Measurements from ENCODE around the gene KLF1.

DNA sequence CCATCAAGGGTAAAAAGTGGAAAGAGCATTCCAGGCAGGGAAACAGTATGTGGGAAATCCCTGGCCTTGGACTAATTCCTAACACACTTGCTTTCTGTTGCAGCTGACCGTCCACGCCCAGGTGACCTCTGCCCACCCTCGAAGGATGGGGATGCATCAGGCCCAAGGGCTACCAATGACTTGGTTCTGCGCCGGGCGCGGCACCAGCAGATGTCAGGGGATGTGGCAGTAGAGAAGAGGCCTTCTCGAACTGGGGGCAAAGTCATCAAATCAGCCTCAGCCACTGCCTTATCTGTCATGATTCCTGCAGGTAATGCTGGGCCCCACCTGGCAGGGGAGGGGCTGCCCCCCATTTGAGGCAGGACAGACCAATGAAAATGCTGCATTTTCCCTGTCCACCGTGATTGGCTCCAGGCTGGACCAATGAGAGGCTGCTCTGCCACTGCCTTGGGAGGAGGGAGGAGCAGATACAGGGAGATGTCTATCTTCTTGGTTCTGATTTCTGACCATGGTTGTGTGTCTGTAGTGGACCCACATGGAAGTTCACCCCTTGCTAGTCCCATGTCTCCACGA is 18.4 kb downstream of the KLF1 start:
- TF ChIP-seq, protein P1, sequence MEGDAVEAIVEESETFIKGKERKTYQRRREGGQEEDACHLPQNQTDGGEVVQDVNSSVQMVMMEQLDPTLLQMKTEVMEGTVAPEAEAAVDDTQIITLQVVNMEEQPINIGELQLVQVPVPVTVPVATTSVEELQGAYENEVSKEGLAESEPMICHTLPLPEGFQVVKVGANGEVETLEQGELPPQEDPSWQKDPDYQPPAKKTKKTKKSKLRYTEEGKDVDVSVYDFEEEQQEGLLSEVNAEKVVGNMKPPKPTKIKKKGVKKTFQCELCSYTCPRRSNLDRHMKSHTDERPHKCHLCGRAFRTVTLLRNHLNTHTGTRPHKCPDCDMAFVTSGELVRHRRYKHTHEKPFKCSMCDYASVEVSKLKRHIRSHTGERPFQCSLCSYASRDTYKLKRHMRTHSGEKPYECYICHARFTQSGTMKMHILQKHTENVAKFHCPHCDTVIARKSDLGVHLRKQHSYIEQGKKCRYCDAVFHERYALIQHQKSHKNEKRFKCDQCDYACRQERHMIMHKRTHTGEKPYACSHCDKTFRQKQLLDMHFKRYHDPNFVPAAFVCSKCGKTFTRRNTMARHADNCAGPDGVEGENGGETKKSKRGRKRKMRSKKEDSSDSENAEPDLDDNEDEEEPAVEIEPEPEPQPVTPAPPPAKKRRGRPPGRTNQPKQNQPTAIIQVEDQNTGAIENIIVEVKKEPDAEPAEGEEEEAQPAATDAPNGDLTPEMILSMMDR (conservative IDR thresholded peaks at IDR 0.05; ENCODE audit: low read length) = no peak
- TF ChIP-seq EZH2phosphoT487 (IDR thresholded peaks at IDR 0.05; ENCODE audit: borderline replicate concordance) = no peak

Data from Loucy (cell line).